Measurements from ENCODE around the gene ITFG1.

The ITFG1 gene

DNA sequence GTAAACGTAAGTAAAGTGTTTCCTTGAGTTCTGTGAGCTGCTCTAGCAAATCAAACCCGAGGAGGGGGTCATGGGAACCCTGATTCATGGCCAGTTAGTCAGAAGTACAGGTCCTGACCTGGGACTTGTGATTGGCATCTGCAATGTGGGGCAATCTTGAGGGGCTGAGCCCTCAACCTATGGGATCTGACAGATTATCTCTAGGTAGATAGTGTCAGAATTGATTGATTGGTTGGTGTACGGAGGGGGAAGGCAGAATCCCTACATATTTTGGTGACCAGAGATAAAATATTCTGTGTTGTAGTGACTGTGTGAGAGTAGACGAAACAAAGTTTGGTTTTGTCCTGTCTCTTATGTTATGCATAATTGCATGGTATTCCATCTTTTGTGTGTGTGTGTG, 216.7 kb downstream of the ITFG1 start:
- TF ChIP-seq, protein P1, sequence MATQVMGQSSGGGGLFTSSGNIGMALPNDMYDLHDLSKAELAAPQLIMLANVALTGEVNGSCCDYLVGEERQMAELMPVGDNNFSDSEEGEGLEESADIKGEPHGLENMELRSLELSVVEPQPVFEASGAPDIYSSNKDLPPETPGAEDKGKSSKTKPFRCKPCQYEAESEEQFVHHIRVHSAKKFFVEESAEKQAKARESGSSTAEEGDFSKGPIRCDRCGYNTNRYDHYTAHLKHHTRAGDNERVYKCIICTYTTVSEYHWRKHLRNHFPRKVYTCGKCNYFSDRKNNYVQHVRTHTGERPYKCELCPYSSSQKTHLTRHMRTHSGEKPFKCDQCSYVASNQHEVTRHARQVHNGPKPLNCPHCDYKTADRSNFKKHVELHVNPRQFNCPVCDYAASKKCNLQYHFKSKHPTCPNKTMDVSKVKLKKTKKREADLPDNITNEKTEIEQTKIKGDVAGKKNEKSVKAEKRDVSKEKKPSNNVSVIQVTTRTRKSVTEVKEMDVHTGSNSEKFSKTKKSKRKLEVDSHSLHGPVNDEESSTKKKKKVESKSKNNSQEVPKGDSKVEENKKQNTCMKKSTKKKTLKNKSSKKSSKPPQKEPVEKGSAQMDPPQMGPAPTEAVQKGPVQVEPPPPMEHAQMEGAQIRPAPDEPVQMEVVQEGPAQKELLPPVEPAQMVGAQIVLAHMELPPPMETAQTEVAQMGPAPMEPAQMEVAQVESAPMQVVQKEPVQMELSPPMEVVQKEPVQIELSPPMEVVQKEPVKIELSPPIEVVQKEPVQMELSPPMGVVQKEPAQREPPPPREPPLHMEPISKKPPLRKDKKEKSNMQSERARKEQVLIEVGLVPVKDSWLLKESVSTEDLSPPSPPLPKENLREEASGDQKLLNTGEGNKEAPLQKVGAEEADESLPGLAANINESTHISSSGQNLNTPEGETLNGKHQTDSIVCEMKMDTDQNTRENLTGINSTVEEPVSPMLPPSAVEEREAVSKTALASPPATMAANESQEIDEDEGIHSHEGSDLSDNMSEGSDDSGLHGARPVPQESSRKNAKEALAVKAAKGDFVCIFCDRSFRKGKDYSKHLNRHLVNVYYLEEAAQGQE (IDR thresholded peaks at IDR 0.05; ENCODE audit: insufficient read depth in 1 of 2, low read depth in 2 of 2, low read length in 2 of 2), result no peak
- TF ChIP-seq SIN3A (IDR thresholded peaks at IDR 0.05; ENCODE audit: borderline replicate concordance, insufficient read depth, low read length) (no peak), FOXP2 (optimal IDR thresholded peaks at IDR 0.05; ENCODE audit: borderline replicate concordance, extremely low read depth, extremely low read length, insufficient read depth) (no peak), TAF1 (IDR thresholded peaks at IDR 0.05; ENCODE audit: borderline replicate concordance, insufficient read depth, low read length) (no peak), POLR2AphosphoS5 (IDR thresholded peaks at IDR 0.05; ENCODE audit: low read depth, low read length) (no peak)

DNA sequence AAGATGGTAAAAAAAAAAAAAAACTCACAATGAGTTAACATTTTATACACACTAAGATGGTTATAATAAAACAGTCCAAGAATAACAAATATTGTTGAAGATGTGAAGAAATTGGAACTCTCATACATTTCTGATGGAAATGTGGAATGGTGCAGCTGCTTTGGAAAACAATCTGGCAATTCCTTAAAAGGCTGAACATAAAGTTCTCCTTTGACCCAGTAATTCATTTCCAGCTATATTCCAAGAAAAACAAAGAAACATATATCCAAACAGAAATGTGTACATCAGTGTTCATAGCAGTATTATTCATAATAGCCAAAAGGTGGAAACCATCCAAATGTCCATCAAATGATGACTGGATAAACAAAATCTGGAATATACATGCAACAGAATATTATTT, 219.8 kb downstream of the ITFG1 start:
- TF ChIP-seq POLR2AphosphoS5 (IDR thresholded peaks at IDR 0.05; ENCODE audit: low read depth, low read length) (no peak), SIN3A (IDR thresholded peaks at IDR 0.05; ENCODE audit: borderline replicate concordance, insufficient read depth, low read length) (no peak), TAF1 (IDR thresholded peaks at IDR 0.05; ENCODE audit: borderline replicate concordance, insufficient read depth, low read length) (no peak), FOXP2 (optimal IDR thresholded peaks at IDR 0.05; ENCODE audit: borderline replicate concordance, extremely low read depth, extremely low read length, insufficient read depth) (no peak)
- TF ChIP-seq, protein P1 (IDR thresholded peaks at IDR 0.05; ENCODE audit: insufficient read depth in 1 of 2, low read depth in 2 of 2, low read length in 2 of 2), result no peak

DNA sequence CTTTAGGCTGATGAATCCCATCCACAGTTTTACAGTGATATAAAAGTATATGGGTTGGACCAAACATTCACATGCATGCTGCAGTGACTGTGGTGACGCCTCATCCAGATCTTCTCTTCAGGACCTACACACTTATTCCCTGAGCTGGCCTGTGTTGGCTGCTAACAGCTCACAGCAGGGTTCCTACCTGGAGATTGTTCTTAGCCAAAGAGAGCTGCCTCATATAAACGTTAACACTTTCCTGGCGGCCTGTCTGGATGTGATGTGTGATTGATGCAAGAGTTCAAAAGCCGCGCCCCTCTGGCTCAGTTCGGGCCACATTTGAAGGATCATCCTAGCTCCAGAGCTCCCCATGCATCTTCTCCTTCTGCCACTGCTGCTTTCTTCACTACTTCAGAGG, 224.1 kb downstream of the ITFG1 start:
- TF ChIP-seq FOXP2 (optimal IDR thresholded peaks at IDR 0.05; ENCODE audit: borderline replicate concordance, extremely low read depth, extremely low read length, insufficient read depth) (no peak), SIN3A (IDR thresholded peaks at IDR 0.05; ENCODE audit: borderline replicate concordance, insufficient read depth, low read length) (no peak), TAF1 (IDR thresholded peaks at IDR 0.05; ENCODE audit: borderline replicate concordance, insufficient read depth, low read length) (no peak), POLR2AphosphoS5 (IDR thresholded peaks at IDR 0.05; ENCODE audit: low read depth, low read length) (no peak)
- TF ChIP-seq, protein P1 (IDR thresholded peaks at IDR 0.05; ENCODE audit: insufficient read depth in 1 of 2, low read depth in 2 of 2, low read length in 2 of 2), result no peak

DNA sequence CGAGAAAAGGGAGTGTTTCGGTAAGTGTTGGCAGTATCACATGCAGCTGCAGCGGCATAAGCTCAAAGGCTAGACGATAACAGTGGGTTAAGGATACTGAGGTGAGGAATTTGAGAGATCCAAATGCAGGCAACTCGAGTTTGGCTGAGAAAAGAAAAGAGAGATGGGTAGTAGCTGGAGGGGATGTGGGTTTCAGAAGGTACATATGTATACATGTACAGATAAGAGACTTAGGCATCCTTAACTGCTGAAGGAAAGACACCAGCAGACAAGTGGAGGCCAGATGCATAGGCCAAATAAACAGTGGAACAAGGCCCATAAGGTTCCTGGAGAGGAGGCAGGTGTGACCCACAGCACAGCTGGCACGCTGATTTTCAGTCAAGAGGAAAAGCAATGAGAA, 230.6 kb downstream of the ITFG1 start:
- no peak for TF ChIP-seq TAF1 (IDR thresholded peaks at IDR 0.05; ENCODE audit: borderline replicate concordance, insufficient read depth, low read length)
- TF ChIP-seq POLR2AphosphoS5 (IDR thresholded peaks at IDR 0.05; ENCODE audit: low read depth, low read length), result no peak
- no peak for TF ChIP-seq SIN3A (IDR thresholded peaks at IDR 0.05; ENCODE audit: borderline replicate concordance, insufficient read depth, low read length)
- TF ChIP-seq, protein P1 (IDR thresholded peaks at IDR 0.05; ENCODE audit: insufficient read depth in 1 of 2, low read depth in 2 of 2, low read length in 2 of 2), result no peak
- no peak for TF ChIP-seq FOXP2 (optimal IDR thresholded peaks at IDR 0.05; ENCODE audit: borderline replicate concordance, extremely low read depth, extremely low read length, insufficient read depth)
